NCI-H345 (cell line): ENCODE data around the gene CD248.
A peak's percentile ranks its signal among the peaks of the same experiment; 100 is the strongest.
"Not testable (repeated sequence)": the region's sequence is repeated elsewhere in the genome, so short reads cannot be mapped to it uniquely, and the experiment has no call there.

Source experiments
- DNase-seq: peaks from one replicate; lab custom pipeline; 2025; lab: John Stamatoyannopoulos, UW

CD248 gene

GRCh38 chr11:66328302-66329144 lies 11.7 kb upstream of the CD248 start:
- DNase-seq: peak; percentile 78

- no peak for DNase-seq
Measured at GRCh38 chr11:66328031-66328301, 11.1 kb upstream of the CD248 start.

- no peak for DNase-seq
Measured at GRCh38 chr11:66327171-66328030, 10.6 kb upstream of the CD248 start.

GRCh38 chr11:66326261-66327111 lies 9.6 kb upstream of the CD248 start:
- DNase-seq: no peak

- no peak for DNase-seq
Measured at GRCh38 chr11:66325263-66325671, 8.4 kb upstream of the CD248 start.

GRCh38 chr11:66324664-66325063 lies 7.8 kb upstream of the CD248 start:
- no peak for DNase-seq

GRCh38 chr11:66323684-66324083 lies 6.8 kb upstream of the CD248 start:
- DNase-seq: no peak

GRCh38 chr11:66322732-66323427 lies 6.0 kb upstream of the CD248 start:
- DNase-seq: no peak

- DNase-seq: no peak
Measured at GRCh38 chr11:66321606-66322005, 4.8 kb upstream of the CD248 start.

GRCh38 chr11:66320748-66321147 lies 3.9 kb upstream of the CD248 start:
- not testable (repeated sequence) for DNase-seq

GRCh38 chr11:66320289-66320688 lies 3.4 kb upstream of the CD248 start:
- not testable (repeated sequence) for DNase-seq

- no peak for DNase-seq
Measured at GRCh38 chr11:66318600-66318970, 1.7 kb upstream of the CD248 start.

GRCh38 chr11:66317723-66318599 lies 1.1 kb upstream of the CD248 start:
- no peak for DNase-seq

- no peak for DNase-seq
Measured at GRCh38 chr11:66317322-66317722, 478 bp upstream of the CD248 start.

- no peak for DNase-seq
Measured at GRCh38 chr11:66315921-66316811, 678 bp downstream of the CD248 start.

GRCh38 chr11:66315498-66315885 lies 1.4 kb downstream of the CD248 start:
- no peak for DNase-seq

GRCh38 chr11:66314561-66315497 lies 2.0 kb downstream of the CD248 start:
- no peak for DNase-seq

- DNase-seq: no peak
Measured at GRCh38 chr11:66314186-66314501, 2.7 kb downstream of the CD248 start.
